Ishikawa (cell line): ENCODE measurements around the gene FAM186B.

Experiments used
- MAX ChIP-seq: IDR thresholded peaks from 2 replicates; pipeline ENCODE4 v1.6.1; 2012
- REST ChIP-seq: IDR thresholded peaks from 2 replicates; pipeline ENCODE4 v1.6.1; 2012; ENCODE audit warnings: low read depth, mild to moderate bottlenecking

- TF ChIP-seq MAX, result no peak
- no peak for TF ChIP-seq REST
Observed at GRCh38 chr12:49651855-49652254, 46.4 kb upstream of the FAM186B start.
